Smooth muscle cell (in vitro differentiated cells): Measurements from ENCODE around the gene PDE6C. TPM values are rescaled to one million over a fixed set of nuclear protein-coding genes. Genes with fewer than 3 reads are reported as not detected.

ENCODE experiments used
- DNase-seq: peaks from one replicate; lab custom pipeline; 2025; ENCODE audit not compliant: unreplicated experiment; lab: John Stamatoyannopoulos, UW
- H2AFZ ChIP-seq: fragments of 200-600 bp; sonication (generic); 2 replicates; pipeline ENCODE4 v1.6.0; 2016; ENCODE audit warnings: antibody characterized with exemption, low read depth, mild to moderate bottlenecking
- H3F3A ChIP-seq: fragments of 200-600 bp; sonication (generic); 2 replicates; pipeline ENCODE4 v1.6.0; 2017; ENCODE audit warnings: antibody characterized with exemption, low read depth
- H3K27ac ChIP-seq: fragments of 200-600 bp; sonication (generic); 2 replicates; pipeline ENCODE4 v1.5.1; 2016; ENCODE audit warnings: low read depth, mild to moderate bottlenecking
- H3K27me3 ChIP-seq: fragments of 200-600 bp; sonication (generic); 2 replicates; pipeline ENCODE4 v1.6.1; 2016; ENCODE audit warnings: low read depth, mild to moderate bottlenecking
- H3K36me3 ChIP-seq: fragments of 200-600 bp; sonication (generic); 2 replicates; pipeline ENCODE4 v1.5.1; 2016; ENCODE audit warnings: low read depth
- H3K4me1 ChIP-seq: fragments of 200-600 bp; sonication (generic); 2 replicates; pipeline ENCODE4 v1.5.1; 2016; ENCODE audit warnings: low read depth
- H3K4me2 ChIP-seq: fragments of 200-600 bp; sonication (generic); 2 replicates; pipeline ENCODE4 v1.6.0; 2016; ENCODE audit warnings: mild to moderate bottlenecking
- H3K4me3 ChIP-seq: fragments of 200-600 bp; sonication (generic); 2 replicates; pipeline ENCODE4 v1.5.1; 2016; ENCODE audit warnings: mild to moderate bottlenecking
- H3K79me2 ChIP-seq: fragments of 200-600 bp; sonication (generic); 2 replicates; pipeline ENCODE4 v1.6.0; 2016; ENCODE audit warnings: low read depth, mild to moderate bottlenecking
- H3K9ac ChIP-seq: fragments of 200-600 bp; sonication (generic); 2 replicates; pipeline ENCODE4 v1.6.0; 2016; ENCODE audit warnings: low read depth
- H3K9me3 ChIP-seq: fragments of 200-600 bp; sonication (generic); replicated peaks from 2 replicates; pipeline ENCODE4 v1.5.1; 2016; ENCODE audit warnings: low read depth
- H4K20me1 ChIP-seq: fragments of 200-600 bp; sonication (generic); 2 replicates; pipeline ENCODE4 v1.6.0; 2016; ENCODE audit warnings: low read depth
- CTCF ChIP-seq: fragments of 200-600 bp; sonication (generic); IDR thresholded peaks from 2 replicates; pipeline ENCODE4 v1.5.1; 2017; ENCODE audit warnings: borderline replicate concordance, mild to moderate bottlenecking, antibody characterized with exemption; ENCODE audit not compliant: insufficient read depth, poor library complexity, severe bottlenecking
- WGBS: methylation state at CpG from one replicate; pipeline ENCODE4 v1.1.7; 2016; ENCODE audit warnings: low lambda C conversion rate; 5-methylcytosine and 5-hydroxymethylcytosine counted together
- polyA plus RNA-seq: library from polyadenylated mRNA; unstranded; fragments of >200 nt; fragmentation: Nextera tagmentation; extraction: Ambion mirVana; gene quantifications from 2 replicates; pipeline ENCODE4 v1.2.1, GENCODE V29; 2016
- total RNA-seq: library from RNA; depleted of rRNA; stranded (reverse); fragments of >200 nt; gene quantifications from 2 replicates; pipeline ENCODE4 v1.2.3, GENCODE V29; 2014

PDE6C gene
- total and polyA plus RNA-seq, 2 experiments from 2014 or later, result not detected

- TF ChIP-seq CTCF, result no peak
- H3K4me2 ChIP-seq, result no peak overlapping the region
- H3K9me3 ChIP-seq, result no peaks in the 10 kb centered on the region
- peaks cover 89% of the 10 kb centered on the region for H3K27me3 ChIP-seq
- H4K20me1 ChIP-seq, result no peaks in the 10 kb centered on the region
- no peak overlapping the region for H3K9ac ChIP-seq
- H3K79me2 ChIP-seq, result no peaks in the 10 kb centered on the region
- H2AFZ ChIP-seq, result no peak overlapping the region
- H3F3A ChIP-seq, result no peaks in the 10 kb centered on the region
- H3K36me3 ChIP-seq, result no peaks in the 10 kb centered on the region
- WGBS, result 24% methylated on average over 33 of the region's 33 CpGs
- H3K27ac ChIP-seq, result no peak overlapping the region
- peaks cover 4% of the 10 kb centered on the region for H3K4me1 ChIP-seq
- DNase-seq, result no peak
- H3K4me3 ChIP-seq, result no peak overlapping the region
Observed at GRCh38 chr10:93567277-93568104, 44.8 kb upstream of the PDE6C start.

DNA sequence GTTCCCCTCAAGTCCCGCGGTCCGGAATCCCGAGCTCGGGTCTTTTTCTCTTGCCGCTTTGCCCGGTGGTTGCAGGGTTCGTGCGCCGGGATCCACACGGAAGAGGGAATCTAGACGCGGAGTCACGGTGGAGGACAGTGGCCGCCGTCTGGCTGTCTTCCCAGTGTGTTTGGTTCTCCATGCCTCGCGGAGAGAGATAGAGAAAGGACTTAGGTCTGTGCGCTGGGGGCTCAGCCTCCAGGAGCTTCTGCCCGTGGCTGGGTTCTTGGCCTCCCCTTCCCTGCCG, 44.3 kb upstream of the PDE6C start:
- Histone ChIP-seq H3K4me1 (peaks cover 4% of the 10 kb centered on the region), H3K9ac (no peak overlapping the region), H3K27me3 (peaks cover 93% of the 10 kb centered on the region), H3K4me2 (no peak overlapping the region), H2AFZ (no peak overlapping the region), H3F3A (no peaks in the 10 kb centered on the region), H3K36me3 (no peaks in the 10 kb centered on the region), H3K9me3 (no peaks in the 10 kb centered on the region), H3K4me3 (no peak overlapping the region), H4K20me1 (no peaks in the 10 kb centered on the region), H3K79me2 (no peaks in the 10 kb centered on the region), H3K27ac (no peak overlapping the region)
- TF ChIP-seq CTCF, result no peak
- no peak for DNase-seq
- 16% methylated on average over 21 of the region's 21 CpGs for WGBS

- Histone ChIP-seq H3K36me3 (no peaks in the 10 kb centered on the region), H3K9ac (no peak overlapping the region), H3K27me3 (peaks cover 91% of the 10 kb centered on the region), H3K4me2 (no peak overlapping the region), H3K79me2 (no peaks in the 10 kb centered on the region), H4K20me1 (no peaks in the 10 kb centered on the region), H3K27ac (no peak overlapping the region), H3K4me1 (peaks cover 4% of the 10 kb centered on the region), H2AFZ (no peak overlapping the region), H3K9me3 (no peaks in the 10 kb centered on the region), H3F3A (no peaks in the 10 kb centered on the region), H3K4me3 (no peak overlapping the region)
- WGBS, result 46% methylated on average over 3 of the region's 3 CpGs
- no peak for TF ChIP-seq CTCF
- no peak for DNase-seq
Observed at GRCh38 chr10:93570383-93570782, 42.0 kb upstream of the PDE6C start.

- no peak overlapping the region for H3K27ac ChIP-seq
- no peaks in the 10 kb centered on the region for H3K4me1 ChIP-seq
- no peak overlapping the region for H3K4me3 ChIP-seq
- H4K20me1 ChIP-seq, result no peaks in the 10 kb centered on the region
- DNase-seq, result no peak
- H3K4me2 ChIP-seq, result no peak overlapping the region
- TF ChIP-seq CTCF, result no peak
- H3K9me3 ChIP-seq, result no peaks in the 10 kb centered on the region
- H3K36me3 ChIP-seq, result no peaks in the 10 kb centered on the region
- H3K27me3 ChIP-seq, result peaks cover 73% of the 10 kb centered on the region
- H3K79me2 ChIP-seq, result no peaks in the 10 kb centered on the region
- 97% methylated on average over 2 of the region's 2 CpGs for WGBS
- H2AFZ ChIP-seq, result no peak overlapping the region
- no peak overlapping the region for H3K9ac ChIP-seq
- H3F3A ChIP-seq, result no peaks in the 10 kb centered on the region
Observed at GRCh38 chr10:93572606-93573005, 39.7 kb upstream of the PDE6C start.
